ENCODE measurements around the gene TMPRSS4.

TMPRSS4 gene

DNA sequence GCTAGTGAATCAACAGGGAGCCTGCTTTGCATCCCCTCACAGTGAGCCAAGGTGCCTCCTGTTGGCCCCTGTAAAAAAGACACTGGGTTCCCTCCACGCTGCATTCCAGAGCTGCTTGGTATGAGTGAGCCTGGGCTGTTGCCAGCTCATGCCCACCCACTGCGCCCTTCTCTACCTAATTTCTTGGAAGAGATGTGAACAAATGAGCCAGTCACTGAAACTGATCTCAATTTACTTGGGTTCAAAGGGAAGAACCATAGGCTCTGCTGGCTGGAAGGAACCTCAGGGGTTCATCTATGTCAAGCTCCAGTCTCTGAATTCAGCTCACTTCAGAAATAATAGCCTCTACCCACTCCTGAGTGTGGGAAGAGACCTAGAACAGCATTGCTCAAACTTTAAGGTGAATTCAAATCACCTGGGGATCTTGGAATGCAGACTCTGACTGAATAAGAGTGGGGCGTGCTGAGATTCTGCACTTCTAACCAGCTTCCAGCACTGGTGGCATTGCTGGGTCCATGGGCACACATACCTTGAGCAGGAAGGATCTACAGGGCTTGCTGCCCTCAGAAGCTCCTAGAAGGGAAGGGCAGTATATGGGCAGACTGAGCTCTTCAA, 5.4 kb upstream of the TMPRSS4 start:
- no peak for DNase-seq
- no peak overlapping the region for H3K27ac ChIP-seq
- no peaks in the 10 kb centered on the region for H3K27me3 ChIP-seq (ENCODE audit: insufficient read depth, low read depth, severe bottlenecking)
- no peak overlapping the region for H3K4me3 ChIP-seq (ENCODE audit: low read depth, low read length)
- H3K36me3 ChIP-seq = no peaks in the 10 kb centered on the region
- no peaks in the 10 kb centered on the region for H3K9me3 ChIP-seq (ENCODE audit: severe bottlenecking)
- TF ChIP-seq, protein P1, sequence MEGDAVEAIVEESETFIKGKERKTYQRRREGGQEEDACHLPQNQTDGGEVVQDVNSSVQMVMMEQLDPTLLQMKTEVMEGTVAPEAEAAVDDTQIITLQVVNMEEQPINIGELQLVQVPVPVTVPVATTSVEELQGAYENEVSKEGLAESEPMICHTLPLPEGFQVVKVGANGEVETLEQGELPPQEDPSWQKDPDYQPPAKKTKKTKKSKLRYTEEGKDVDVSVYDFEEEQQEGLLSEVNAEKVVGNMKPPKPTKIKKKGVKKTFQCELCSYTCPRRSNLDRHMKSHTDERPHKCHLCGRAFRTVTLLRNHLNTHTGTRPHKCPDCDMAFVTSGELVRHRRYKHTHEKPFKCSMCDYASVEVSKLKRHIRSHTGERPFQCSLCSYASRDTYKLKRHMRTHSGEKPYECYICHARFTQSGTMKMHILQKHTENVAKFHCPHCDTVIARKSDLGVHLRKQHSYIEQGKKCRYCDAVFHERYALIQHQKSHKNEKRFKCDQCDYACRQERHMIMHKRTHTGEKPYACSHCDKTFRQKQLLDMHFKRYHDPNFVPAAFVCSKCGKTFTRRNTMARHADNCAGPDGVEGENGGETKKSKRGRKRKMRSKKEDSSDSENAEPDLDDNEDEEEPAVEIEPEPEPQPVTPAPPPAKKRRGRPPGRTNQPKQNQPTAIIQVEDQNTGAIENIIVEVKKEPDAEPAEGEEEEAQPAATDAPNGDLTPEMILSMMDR (IDR thresholded peaks at IDR 0.05; ENCODE audit: low read depth, low read length) = no peak

DNA sequence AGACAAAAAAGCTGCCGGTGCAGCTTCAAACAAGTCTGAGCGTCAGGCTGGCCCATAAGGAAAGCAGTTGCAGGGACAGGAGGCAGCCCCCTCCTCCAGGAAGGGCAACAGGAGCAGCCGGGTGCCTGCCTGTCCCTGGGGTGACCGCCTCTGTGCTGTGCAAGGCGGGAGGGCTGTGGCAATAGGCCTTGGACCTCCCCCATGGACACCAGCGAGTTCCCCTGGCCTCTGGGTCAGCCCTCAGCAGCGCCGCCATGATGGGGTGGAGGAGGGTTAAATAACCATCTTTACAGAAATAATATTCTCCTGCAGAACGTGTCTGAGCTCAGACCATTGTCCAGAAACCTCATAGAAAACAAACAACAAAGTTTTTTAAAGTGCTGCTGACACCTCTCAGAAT, 3.3 kb upstream of the TMPRSS4 start:
- DNase-seq = no peak
- H3K27ac ChIP-seq = peak overlapping the region; percentile 17; the same call in 1 of the 2 replicates
- H3K9me3 ChIP-seq (ENCODE audit: severe bottlenecking) = no peaks in the 10 kb centered on the region
- H3K36me3 ChIP-seq = no peaks in the 10 kb centered on the region
- H3K27me3 ChIP-seq (ENCODE audit: insufficient read depth, low read depth, severe bottlenecking) = no peaks in the 10 kb centered on the region
- H3K4me3 ChIP-seq (ENCODE audit: low read depth, low read length) = no peak overlapping the region
- TF ChIP-seq, protein P1 (IDR thresholded peaks at IDR 0.05; ENCODE audit: low read depth, low read length) = no peak

DNA sequence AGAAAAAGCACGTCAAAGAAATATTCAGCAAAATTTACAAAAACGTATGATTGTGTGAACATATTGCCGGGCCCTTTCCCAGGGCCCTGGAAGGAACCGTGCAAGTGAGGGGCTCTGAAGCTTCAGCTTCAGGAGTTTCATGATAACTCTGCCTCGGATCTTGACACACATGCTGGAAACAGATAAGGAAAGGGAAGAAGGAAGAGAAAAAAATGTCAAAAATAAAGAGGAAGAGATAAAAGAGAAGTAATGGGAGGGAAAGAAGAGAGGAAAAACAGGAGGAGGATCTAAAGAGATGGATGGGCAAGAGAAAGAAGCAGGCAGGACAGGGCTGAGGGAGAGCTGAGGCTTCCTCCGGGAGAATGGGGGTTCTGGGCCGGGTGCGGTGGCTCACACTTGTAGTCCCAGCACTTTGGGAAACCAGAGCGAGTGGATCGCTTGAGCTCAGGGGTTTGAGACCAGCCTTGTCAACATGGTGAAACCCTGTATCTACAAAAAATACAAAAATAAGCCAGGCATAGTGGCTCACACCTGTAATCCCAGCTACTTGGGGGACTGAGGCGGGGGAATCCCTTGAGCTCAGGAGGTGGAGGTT, 2.7 kb upstream of the TMPRSS4 start:
- H3K36me3 ChIP-seq = no peaks in the 10 kb centered on the region
- no peak overlapping the region for H3K4me3 ChIP-seq (ENCODE audit: low read depth, low read length)
- no peak overlapping the region for H3K27ac ChIP-seq
- no peak for DNase-seq
- H3K9me3 ChIP-seq (ENCODE audit: severe bottlenecking) = no peaks in the 10 kb centered on the region
- TF ChIP-seq, protein P1 (IDR thresholded peaks at IDR 0.05; ENCODE audit: low read depth, low read length) = no peak
- H3K27me3 ChIP-seq (ENCODE audit: insufficient read depth, low read depth, severe bottlenecking) = no peaks in the 10 kb centered on the region

DNA sequence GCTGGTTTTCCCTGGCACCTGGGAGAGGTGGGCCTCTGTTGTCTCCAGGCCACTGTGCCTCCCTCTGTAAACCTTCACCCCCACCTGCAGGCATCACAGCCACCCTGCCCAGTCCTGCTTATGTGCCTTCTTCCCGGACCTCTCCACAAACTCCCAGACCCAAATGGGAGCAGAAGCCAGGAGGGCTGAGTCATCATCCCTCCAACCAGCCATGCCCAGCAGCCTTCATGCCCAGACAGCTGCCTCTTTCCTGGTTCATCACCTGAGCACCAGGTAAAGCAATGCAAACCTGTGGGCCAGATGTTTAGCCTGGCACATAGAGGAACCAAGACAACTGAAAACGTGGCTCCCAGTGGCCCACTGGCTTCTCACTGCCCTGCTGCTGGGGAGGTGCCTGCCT, 2.1 kb upstream of the TMPRSS4 start:
- Histone ChIP-seq H3K36me3 (no peaks in the 10 kb centered on the region), H3K4me3 (ENCODE audit: low read depth, low read length) (no peak overlapping the region), H3K27me3 (ENCODE audit: insufficient read depth, low read depth, severe bottlenecking) (no peaks in the 10 kb centered on the region), H3K9me3 (ENCODE audit: severe bottlenecking) (no peaks in the 10 kb centered on the region), H3K27ac (no peak overlapping the region)
- TF ChIP-seq, protein P1 (IDR thresholded peaks at IDR 0.05; ENCODE audit: low read depth, low read length) = no peak
- no peak for DNase-seq

DNA sequence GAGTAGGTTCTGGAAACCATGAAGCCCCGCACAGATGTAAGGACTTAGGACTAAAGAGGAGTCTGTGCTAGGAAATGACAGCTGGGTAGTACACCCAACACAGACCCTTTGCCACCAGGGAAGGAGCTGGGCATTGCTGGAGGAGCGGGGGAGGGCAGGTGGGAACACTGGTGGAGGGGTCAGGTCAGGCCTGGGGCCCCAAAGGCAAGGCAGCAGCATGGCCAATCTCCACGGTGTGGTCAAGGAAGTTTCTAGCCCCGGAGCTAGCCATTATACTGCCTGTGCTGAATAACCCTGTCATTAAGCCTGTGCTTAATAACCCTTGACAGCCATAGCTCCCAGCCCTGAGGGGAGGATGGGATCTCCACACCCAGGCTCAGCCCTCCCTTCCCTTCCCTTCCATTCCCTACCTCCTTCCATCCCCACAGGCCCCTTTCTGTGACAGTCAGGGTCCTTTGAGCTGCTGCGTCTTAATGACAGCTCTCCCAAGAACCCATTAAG, 2.1 kb downstream of the TMPRSS4 start:
- H3K9me3 ChIP-seq (ENCODE audit: severe bottlenecking) = no peaks in the 10 kb centered on the region
- no peaks in the 10 kb centered on the region for H3K27me3 ChIP-seq (ENCODE audit: insufficient read depth, low read depth, severe bottlenecking)
- TF ChIP-seq, protein P1 (IDR thresholded peaks at IDR 0.05; ENCODE audit: low read depth, low read length) = no peak
- DNase-seq = no peak
- no peak overlapping the region for H3K4me3 ChIP-seq (ENCODE audit: low read depth, low read length)
- H3K27ac ChIP-seq = no peak overlapping the region
- H3K36me3 ChIP-seq = no peaks in the 10 kb centered on the region

Measured in WERI-Rb-1 (cell line).